IMR-90 (cell line): ENCODE results near the gene MAEA.

ENCODE experiments used
- CEBPB ChIP-seq: IDR thresholded peaks from 2 replicates; pipeline ENCODE4 v1.6.1; 2012; ENCODE audit warnings: low read depth, low read length, improper control_type of control experiment
- CHD1 ChIP-seq: IDR thresholded peaks from 2 replicates; pipeline ENCODE4 v1.6.1; 2012; ENCODE audit warnings: low read depth, low read length, improper control_type of control experiment
- ELK1 ChIP-seq: fragments of 150-350 bp; IDR thresholded peaks from 2 replicates; pipeline ENCODE4 v1.6.1; 2016; ENCODE audit warnings: low read depth, mild to moderate bottlenecking, low read length, moderate library complexity, borderline replicate concordance
- FOS ChIP-seq: fragments of 150-350 bp; IDR thresholded peaks from 2 replicates; pipeline ENCODE4 v1.6.1; 2016; ENCODE audit warnings: low read depth, low read length
- MAFK ChIP-seq: IDR thresholded peaks from 2 replicates; pipeline ENCODE4 v1.6.1; 2012; ENCODE audit warnings: low read depth, low read length, improper control_type of control experiment
- MAZ ChIP-seq: IDR thresholded peaks from 2 replicates; pipeline ENCODE4 v1.6.1; 2012; ENCODE audit warnings: low read depth, mild to moderate bottlenecking, low read length, improper control_type of control experiment, moderate library complexity, borderline replicate concordance
- MXI1 ChIP-seq: IDR thresholded peaks from 2 replicates; pipeline ENCODE4 v1.6.1; 2012; ENCODE audit warnings: low read depth, mild to moderate bottlenecking, low read length, moderate library complexity, borderline replicate concordance
- NFE2L2 ChIP-seq: fragments of 150-350 bp; IDR thresholded peaks from 2 replicates; pipeline ENCODE4 v1.6.1; 2016; ENCODE audit warnings: low read depth, mild to moderate bottlenecking, low read length
- POLR2A ChIP-seq: IDR thresholded peaks from 2 replicates; pipeline ENCODE4 v1.6.1; 2012; ENCODE audit warnings: mild to moderate bottlenecking, low read depth, low read length
- RAD21 ChIP-seq: IDR thresholded peaks from 2 replicates; pipeline ENCODE4 v1.6.1; 2012; ENCODE audit warnings: low read length, improper control_type of control experiment
- RCOR1 ChIP-seq: IDR thresholded peaks from 2 replicates; pipeline ENCODE4 v1.6.1; 2012; ENCODE audit warnings: mild to moderate bottlenecking, low read length, improper control_type of control experiment; ENCODE audit not compliant: insufficient replicate concordance
- RFX5 ChIP-seq: IDR thresholded peaks from 2 replicates; pipeline ENCODE4 v1.8.0; 2012; ENCODE audit warnings: low read depth, mild to moderate bottlenecking, low read length, moderate library complexity
- SMC3 ChIP-seq: fragments of 150-350 bp; IDR thresholded peaks from 2 replicates; pipeline ENCODE4 v1.6.1; 2016; ENCODE audit warnings: low read depth, mild to moderate bottlenecking, antibody characterized with exemption, low read length, moderate library complexity
- TF ChIP-seq, protein P1 (sequence below): conservative IDR thresholded peaks from 2 replicates; pipeline ENCODE4 v1.5.1; 2012; ENCODE audit warnings: mild to moderate bottlenecking, low read depth, low read length, improper control_type of control experiment

DNA sequence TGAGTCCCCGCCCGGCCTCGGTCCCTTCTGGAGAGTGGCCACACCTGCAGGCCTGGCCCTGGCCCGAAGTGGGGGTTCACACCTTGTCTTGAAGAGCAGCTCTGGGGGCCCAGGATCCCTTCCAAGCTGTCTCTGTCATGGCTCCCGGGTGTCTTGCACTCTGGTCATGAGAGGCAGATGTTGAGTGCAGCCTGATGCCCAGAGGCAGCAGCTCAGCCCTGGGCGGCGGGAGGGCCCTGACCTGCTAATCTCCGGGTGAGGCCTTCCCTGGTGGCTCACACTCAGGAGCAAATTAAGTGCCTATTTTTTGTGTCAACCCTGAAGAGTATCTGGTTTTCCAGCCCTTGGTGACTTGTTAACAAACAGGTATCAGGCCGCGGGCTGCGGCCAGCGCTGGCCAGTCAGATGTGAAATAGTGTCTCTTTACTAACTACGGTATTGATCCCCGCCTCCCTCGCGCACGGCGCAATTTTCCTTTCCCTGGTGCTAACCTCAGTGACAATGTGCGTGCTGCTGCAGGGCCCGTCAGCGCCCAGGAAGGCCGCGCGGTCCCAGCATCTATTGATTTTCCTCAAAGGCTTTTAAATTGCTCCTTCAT, 92.4 kb downstream of the MAEA start:
- TF ChIP-seq, protein P1, sequence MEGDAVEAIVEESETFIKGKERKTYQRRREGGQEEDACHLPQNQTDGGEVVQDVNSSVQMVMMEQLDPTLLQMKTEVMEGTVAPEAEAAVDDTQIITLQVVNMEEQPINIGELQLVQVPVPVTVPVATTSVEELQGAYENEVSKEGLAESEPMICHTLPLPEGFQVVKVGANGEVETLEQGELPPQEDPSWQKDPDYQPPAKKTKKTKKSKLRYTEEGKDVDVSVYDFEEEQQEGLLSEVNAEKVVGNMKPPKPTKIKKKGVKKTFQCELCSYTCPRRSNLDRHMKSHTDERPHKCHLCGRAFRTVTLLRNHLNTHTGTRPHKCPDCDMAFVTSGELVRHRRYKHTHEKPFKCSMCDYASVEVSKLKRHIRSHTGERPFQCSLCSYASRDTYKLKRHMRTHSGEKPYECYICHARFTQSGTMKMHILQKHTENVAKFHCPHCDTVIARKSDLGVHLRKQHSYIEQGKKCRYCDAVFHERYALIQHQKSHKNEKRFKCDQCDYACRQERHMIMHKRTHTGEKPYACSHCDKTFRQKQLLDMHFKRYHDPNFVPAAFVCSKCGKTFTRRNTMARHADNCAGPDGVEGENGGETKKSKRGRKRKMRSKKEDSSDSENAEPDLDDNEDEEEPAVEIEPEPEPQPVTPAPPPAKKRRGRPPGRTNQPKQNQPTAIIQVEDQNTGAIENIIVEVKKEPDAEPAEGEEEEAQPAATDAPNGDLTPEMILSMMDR = no peak
- TF ChIP-seq POLR2A (no peak), MAZ (no peak), CEBPB (no peak), RAD21 (no peak), MXI1 (no peak), CHD1 (no peak), RFX5 (no peak), MAFK (no peak), RCOR1 (no peak), ELK1 (no peak), FOS (no peak), NFE2L2 (no peak), SMC3 (no peak)
